Activated CD8-positive, alpha-beta T cell treated with anti-CD3 and anti-CD28 coated beads for 36 hours (primary cell): Measurements from ENCODE around the gene GALNT17. TPM values are rescaled to one million over a fixed set of nuclear protein-coding genes. Genes with fewer than 3 reads are reported as not detected.

Experiments
- ATAC-seq: fragments of 200-7000 bp; cut with Tn5 transposase; one replicate; pipeline ENCODE4 v1.10.0; 2021; ENCODE audit warnings: mild to moderate bottlenecking, moderate library complexity
- CTCF ChIA-PET: fragments of 350-600 bp; sonication (Branson Sonifier 250); formaldehyde crosslinking; loops from one replicate; lab custom pipeline; 2021; ENCODE audit warnings: antibody characterized with exemption; lab: Charles Lee
- POLR2A ChIA-PET: fragments of 350-600 bp; sonication (Branson Sonifier 250); formaldehyde crosslinking; loops from one replicate; lab custom pipeline; 2021; ENCODE audit warnings: antibody characterized with exemption; lab: Charles Lee
- DNase-seq: peaks from one replicate; pipeline ENCODE4 v3.0.0-alpha.2; 2020
- H3K27ac Mint-ChIP-seq: one replicate; pipeline ENCODE4 v1.8.0; 2021; ENCODE audit warnings: mild to moderate bottlenecking, mixed read lengths
- H3K27me3 Mint-ChIP-seq: one replicate; pipeline ENCODE4 v1.8.0; 2021; ENCODE audit warnings: mixed read lengths
- H3K36me3 Mint-ChIP-seq: one replicate; pipeline ENCODE4 v1.8.0; 2021; ENCODE audit warnings: low read depth, mixed read lengths
- H3K4me1 Mint-ChIP-seq: one replicate; pipeline ENCODE4 v1.8.0; 2021; ENCODE audit warnings: low read depth, mixed read lengths
- H3K4me3 Mint-ChIP-seq: one replicate; pipeline ENCODE4 v1.8.0; 2021; ENCODE audit warnings: mild to moderate bottlenecking, moderate library complexity, mixed read lengths
- H3K9me3 Mint-ChIP-seq: one replicate; pipeline ENCODE4 v1.8.0; 2021; ENCODE audit warnings: mixed read lengths
- CTCF ChIP-seq: fragments of 200-600 bp; IDR thresholded peaks from one replicate; pipeline ENCODE4 v1.8.0; 2022; ENCODE audit warnings: antibody characterized with exemption, mild to moderate bottlenecking
- intact Hi-C: fragments of 100-400 bp; cut with micrococcal nuclease; formaldehyde crosslinking; loops from one replicate; pipeline ENCODE4 v1.10.0; 2022
- total RNA-seq, 2 experiments: library from RNA; stranded (reverse); gene quantifications; one replicate each; pipeline ENCODE4 v1.2.3, GENCODE V29; 2021

GALNT17 gene
- total RNA-seq, 2 experiments from 2014 or later, result not detected

DNA sequence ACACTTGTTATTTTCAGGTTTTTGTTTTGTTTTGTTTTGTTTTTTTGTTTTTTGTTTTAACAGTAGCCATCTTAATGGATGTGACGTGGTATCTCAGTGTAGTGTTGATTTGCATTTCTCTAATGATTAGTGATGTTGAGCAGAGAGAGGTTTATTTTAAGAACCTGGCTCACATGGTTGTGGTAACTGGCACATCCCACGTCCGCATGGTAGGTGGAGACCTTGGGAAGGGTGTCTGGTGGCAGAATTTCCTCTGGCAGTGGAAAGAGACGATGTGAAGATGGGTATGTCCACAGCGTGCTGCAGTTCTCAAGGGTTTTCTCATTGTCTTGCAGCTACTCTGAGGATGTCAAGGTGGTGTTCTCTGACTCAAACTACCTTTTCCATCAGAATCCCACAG is 252.2 kb downstream of the GALNT17 start:
- H3K27ac Mint-ChIP-seq, result no peak overlapping the region
- no peak overlapping the region for H3K4me3 Mint-ChIP-seq
- TF ChIP-seq CTCF, result no peak
- intact Hi-C loops, result no loop called here
- CTCF ChIA-PET, result no interaction called here
- H3K4me1 Mint-ChIP-seq, result no peaks in the 10 kb centered on the region
- no peak for DNase-seq
- H3K36me3 Mint-ChIP-seq, result no peaks in the 10 kb centered on the region
- H3K27me3 Mint-ChIP-seq, result no peaks in the 10 kb centered on the region
- no peak for ATAC-seq
- POLR2A ChIA-PET, result no interaction called here
- H3K9me3 Mint-ChIP-seq, result peaks cover 15% of the 10 kb centered on the region

DNA sequence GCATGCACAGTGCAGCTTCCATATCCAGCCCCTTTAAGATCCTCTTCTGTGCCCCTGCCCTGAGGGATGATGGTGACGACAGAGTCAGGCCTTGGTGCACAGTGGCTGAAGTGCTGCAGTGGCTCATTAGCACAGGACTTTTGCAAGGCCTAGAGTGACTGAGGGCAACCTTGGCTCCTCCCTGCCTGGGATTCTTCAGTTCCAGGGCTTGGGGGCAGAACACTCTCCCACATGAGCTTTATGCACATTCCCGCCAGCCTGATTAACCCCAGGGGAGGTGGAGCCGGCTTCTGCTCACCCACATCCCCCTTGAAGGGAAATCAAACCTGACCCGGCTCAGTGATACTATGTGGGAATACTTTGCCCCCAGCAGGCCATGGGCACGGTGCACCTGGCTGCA is 253.4 kb downstream of the GALNT17 start:
- H3K27ac Mint-ChIP-seq, result no peak overlapping the region
- no peaks in the 10 kb centered on the region for H3K4me1 Mint-ChIP-seq
- ChIA-PET CTCF (no interaction called here), POLR2A (no interaction called here)
- TF ChIP-seq CTCF, result no peak
- H3K36me3 Mint-ChIP-seq, result no peaks in the 10 kb centered on the region
- H3K27me3 Mint-ChIP-seq, result no peaks in the 10 kb centered on the region
- ATAC-seq (no peak), DNase-seq (no peak)
- H3K4me3 Mint-ChIP-seq, result no peak overlapping the region
- peaks cover 6% of the 10 kb centered on the region for H3K9me3 Mint-ChIP-seq
- intact Hi-C loops, result no loop called here

- Mint-ChIP-seq H3K36me3 (no peaks in the 10 kb centered on the region), H3K27me3 (no peaks in the 10 kb centered on the region), H3K4me3 (no peak overlapping the region), H3K4me1 (no peaks in the 10 kb centered on the region), H3K9me3 (peaks cover 2% of the 10 kb centered on the region), H3K27ac (no peak overlapping the region)
- intact Hi-C loops, result no loop called here
- TF ChIP-seq CTCF, result no peak
- ATAC-seq (no peak), DNase-seq (no peak)
- ChIA-PET CTCF (no interaction called here), POLR2A (no interaction called here)
Measured at GRCh38 chr7:71386152-71386785, 254.3 kb downstream of the GALNT17 start.

DNA sequence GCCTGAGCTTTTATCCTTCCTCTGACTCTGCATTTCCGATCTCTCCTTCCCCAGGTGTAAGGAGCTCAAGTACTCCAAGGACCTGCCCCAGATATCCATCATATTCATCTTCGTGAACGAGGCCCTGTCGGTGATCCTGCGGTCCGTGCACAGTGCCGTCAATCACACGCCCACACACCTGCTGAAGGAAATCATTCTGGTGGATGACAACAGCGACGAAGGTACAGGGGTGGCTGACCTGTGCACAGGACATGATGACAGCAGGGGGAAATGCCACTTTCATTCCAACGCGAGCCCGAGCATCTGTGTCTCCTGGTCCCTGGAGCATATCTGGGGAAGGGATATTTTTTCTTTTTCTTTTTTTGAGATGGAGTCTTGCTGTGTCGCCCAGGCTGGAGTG is 256.2 kb downstream of the GALNT17 start:
- H3K4me1 Mint-ChIP-seq, result no peaks in the 10 kb centered on the region
- ATAC-seq (no peak), DNase-seq (no peak)
- no peak overlapping the region for H3K4me3 Mint-ChIP-seq
- CTCF ChIA-PET, result no interaction called here
- no peak for TF ChIP-seq CTCF
- intact Hi-C loops, result no loop called here
- H3K9me3 Mint-ChIP-seq, result no peaks in the 10 kb centered on the region
- H3K27ac Mint-ChIP-seq, result no peak overlapping the region
- H3K36me3 Mint-ChIP-seq, result no peaks in the 10 kb centered on the region
- no peaks in the 10 kb centered on the region for H3K27me3 Mint-ChIP-seq
- POLR2A ChIA-PET, result no interaction called here

DNA sequence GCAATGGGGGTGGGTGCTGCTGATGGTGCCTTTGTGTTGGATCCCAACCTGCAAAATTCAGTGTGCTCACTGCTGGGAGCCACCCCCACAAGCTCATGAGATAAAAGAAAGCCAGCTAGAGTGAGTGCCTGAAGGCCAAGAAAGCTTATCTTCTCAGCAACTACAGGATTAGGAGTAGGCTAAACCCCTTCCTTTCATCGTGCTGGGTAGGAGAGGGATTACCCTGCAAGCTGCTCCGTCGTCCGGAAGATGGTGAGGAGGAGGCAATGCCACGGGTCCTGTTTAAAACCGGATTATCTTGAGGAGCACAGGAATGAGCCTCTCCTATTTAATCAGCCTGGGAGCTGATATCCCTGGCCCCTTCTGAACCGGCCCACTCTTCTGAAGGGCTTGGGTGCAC is 258.0 kb downstream of the GALNT17 start:
- no peak overlapping the region for H3K4me3 Mint-ChIP-seq
- ATAC-seq (no peak), DNase-seq (no peak)
- H3K27me3 Mint-ChIP-seq, result no peaks in the 10 kb centered on the region
- intact Hi-C loops, result no loop called here
- no peaks in the 10 kb centered on the region for H3K4me1 Mint-ChIP-seq
- H3K27ac Mint-ChIP-seq, result no peak overlapping the region
- H3K36me3 Mint-ChIP-seq, result no peaks in the 10 kb centered on the region
- POLR2A ChIA-PET, result no interaction called here
- TF ChIP-seq CTCF, result no peak
- H3K9me3 Mint-ChIP-seq, result peaks cover 5% of the 10 kb centered on the region
- CTCF ChIA-PET, result no interaction called here
